Neutrophil (primary cell): Measurements from ENCODE around the gene NEO1.

Experiments used
- H3K27ac ChIP-seq: fragments of 200-600 bp; sonication (generic); 2 replicates; pipeline ENCODE4 v1.5.1; 2016; ENCODE audit warnings: mild to moderate bottlenecking, moderate library complexity
- H3K27me3 ChIP-seq: fragments of 200-600 bp; sonication (generic); 2 replicates; pipeline ENCODE4 v1.6.0; 2016; ENCODE audit warnings: mild to moderate bottlenecking
- H3K36me3 ChIP-seq: fragments of 200-600 bp; sonication (generic); 2 replicates; pipeline ENCODE4 v1.5.1; 2017
- H3K4me1 ChIP-seq, 2 experiments: fragments of 200-600 bp in 1 of 2; sonication (generic) in 1 of 2; 1 replicate in 1 of 2; 2 replicates in 1 of 2; pipeline versions ENCODE4 v1.5.1 to v1.6.1; 2013 to 2016; ENCODE audit warnings: low read depth in 1 of 2, low read length in 1 of 2, mild to moderate bottlenecking in 1 of 2, moderate library complexity in 1 of 2; ENCODE audit not compliant: control insufficient read depth in 1 of 2, insufficient read depth in 1 of 2
- H3K4me3 ChIP-seq, 2 experiments: fragments of 200-600 bp in 1 of 2; sonication (generic) in 1 of 2; 1 replicate in 1 of 2; 2 replicates in 1 of 2; pipeline ENCODE4 v1.5.1; 2013 to 2016; ENCODE audit warnings: low read depth in 1 of 2, low read length in 1 of 2, mild to moderate bottlenecking in 1 of 2, moderate library complexity in 1 of 2
- H3K9me3 ChIP-seq: fragments of 200-600 bp; sonication (generic); 2 replicates; pipeline ENCODE4 v1.5.1; 2016
- TF ChIP-seq, protein P1 (sequence below): fragments of 200-600 bp; sonication (generic); IDR thresholded peaks from 2 replicates; pipeline ENCODE4 v1.5.1; 2016; ENCODE audit warnings: antibody characterized with exemption

NEO1 gene

DNA sequence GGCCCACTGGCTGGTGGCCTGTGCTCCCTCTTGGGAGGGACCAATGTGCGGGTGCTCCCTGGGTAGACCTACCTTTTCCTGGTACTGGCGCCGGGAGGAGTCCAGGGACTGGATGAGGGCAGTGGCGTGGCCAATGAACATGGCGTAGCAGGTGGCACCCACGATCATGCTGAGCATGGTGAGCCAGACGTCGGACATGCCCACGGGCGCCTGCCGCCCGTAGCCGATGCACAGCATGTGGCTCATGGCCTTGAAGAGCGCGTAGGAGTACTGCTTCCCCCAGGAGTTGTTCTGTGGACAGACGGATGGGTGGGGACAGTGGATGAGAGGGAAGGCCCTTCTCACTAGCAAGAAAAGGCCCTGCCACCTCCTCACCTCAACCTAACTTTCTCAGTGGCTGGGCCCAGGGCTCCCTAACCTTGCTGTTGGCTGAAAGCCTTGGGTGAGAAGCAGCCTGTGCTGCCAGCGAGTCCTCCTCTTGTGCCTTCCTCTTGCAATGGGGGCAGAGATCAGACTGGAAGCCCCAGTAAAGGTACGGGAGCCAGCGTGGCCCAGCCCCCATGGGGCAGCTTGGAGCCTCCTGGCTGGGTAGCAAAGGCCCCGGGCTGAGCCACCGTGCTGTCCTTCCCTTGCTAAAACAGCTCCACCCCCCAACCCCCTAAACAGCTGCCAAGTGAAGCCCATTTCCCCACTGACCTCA, 277.4 kb downstream of the NEO1 start:
- Histone ChIP-seq H3K27me3 (peaks cover 31% of the 10 kb centered on the region), H3K9me3 (no peaks in the 10 kb centered on the region), H3K36me3 (no peaks in the 10 kb centered on the region), H3K4me1 (no peaks in the 10 kb centered on the region), H3K27ac (no peak overlapping the region), H3K4me3 (no peak overlapping the region)
- TF ChIP-seq, protein P1, sequence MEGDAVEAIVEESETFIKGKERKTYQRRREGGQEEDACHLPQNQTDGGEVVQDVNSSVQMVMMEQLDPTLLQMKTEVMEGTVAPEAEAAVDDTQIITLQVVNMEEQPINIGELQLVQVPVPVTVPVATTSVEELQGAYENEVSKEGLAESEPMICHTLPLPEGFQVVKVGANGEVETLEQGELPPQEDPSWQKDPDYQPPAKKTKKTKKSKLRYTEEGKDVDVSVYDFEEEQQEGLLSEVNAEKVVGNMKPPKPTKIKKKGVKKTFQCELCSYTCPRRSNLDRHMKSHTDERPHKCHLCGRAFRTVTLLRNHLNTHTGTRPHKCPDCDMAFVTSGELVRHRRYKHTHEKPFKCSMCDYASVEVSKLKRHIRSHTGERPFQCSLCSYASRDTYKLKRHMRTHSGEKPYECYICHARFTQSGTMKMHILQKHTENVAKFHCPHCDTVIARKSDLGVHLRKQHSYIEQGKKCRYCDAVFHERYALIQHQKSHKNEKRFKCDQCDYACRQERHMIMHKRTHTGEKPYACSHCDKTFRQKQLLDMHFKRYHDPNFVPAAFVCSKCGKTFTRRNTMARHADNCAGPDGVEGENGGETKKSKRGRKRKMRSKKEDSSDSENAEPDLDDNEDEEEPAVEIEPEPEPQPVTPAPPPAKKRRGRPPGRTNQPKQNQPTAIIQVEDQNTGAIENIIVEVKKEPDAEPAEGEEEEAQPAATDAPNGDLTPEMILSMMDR, result no peak

DNA sequence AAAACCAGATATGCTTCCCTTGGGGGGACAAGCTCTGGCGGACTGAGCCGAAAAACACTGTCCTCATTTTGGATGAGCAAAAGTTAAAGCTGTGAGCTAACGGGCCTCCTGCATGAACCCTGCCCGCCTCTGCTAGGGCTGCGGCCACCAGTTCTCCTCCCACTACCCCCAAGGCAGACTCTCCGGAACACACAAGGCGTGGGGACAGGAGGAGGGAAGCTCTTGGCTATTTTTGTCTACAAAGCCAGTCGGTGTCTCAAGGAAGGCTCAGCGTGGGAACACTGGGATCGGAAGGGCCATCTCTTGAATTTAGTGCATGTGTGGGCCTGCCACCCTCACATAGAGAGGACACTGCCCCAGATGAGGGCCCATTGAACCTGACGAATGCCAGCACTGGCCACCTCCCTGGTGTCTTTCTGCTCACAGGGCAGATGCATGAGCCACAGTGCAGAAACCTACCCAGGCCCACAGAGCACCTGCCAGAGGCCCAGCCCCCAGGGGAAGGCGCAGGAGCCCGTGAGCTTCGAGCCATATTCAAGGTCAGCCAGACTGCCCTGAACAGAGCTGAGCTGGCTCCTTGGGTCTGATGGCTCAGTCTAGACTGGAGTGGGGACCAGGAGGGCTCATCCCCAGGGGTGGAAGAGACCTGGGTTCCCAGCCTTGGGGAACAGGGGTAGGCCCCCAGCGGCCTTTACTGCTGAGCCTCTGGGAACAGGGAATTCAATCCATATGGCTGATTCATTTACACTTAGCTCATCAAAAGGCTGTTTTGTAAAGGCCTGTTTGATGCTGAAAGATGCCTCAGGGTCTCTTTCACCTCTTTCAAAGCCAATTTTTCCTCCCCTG, 278.2 kb downstream of the NEO1 start:
- TF ChIP-seq, protein P1, result no peak
- no peaks in the 10 kb centered on the region for H3K36me3 ChIP-seq
- no peaks in the 10 kb centered on the region for H3K9me3 ChIP-seq
- H3K4me3 ChIP-seq, result no peak overlapping the region
- H3K27me3 ChIP-seq, result peaks cover 24% of the 10 kb centered on the region
- no peak overlapping the region for H3K27ac ChIP-seq
- H3K4me1 ChIP-seq, result no peaks in the 10 kb centered on the region

DNA sequence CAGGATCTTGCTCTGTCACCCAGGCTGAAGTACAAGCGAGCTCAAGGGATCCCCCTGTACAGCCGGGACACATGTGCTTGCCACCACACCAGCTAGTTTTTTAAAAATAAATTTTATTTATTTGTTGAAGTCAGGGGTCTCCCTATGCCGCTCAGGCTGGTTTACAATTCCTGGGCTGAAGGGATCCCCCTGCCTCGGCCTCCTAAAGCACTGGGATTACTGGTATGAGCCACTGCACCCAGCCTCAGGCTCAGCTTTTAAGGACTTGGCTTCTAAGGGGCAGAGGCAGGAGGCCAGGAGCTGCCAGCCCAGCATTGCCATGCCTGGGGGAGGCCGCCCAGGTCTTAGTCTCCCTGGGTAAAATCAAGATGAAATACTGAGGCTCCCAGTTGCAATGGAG, 279.2 kb downstream of the NEO1 start:
- H3K4me3 ChIP-seq, result no peak overlapping the region
- no peaks in the 10 kb centered on the region for H3K4me1 ChIP-seq
- no peak overlapping the region for H3K27ac ChIP-seq
- peaks cover 18% of the 10 kb centered on the region for H3K27me3 ChIP-seq
- no peaks in the 10 kb centered on the region for H3K36me3 ChIP-seq
- no peaks in the 10 kb centered on the region for H3K9me3 ChIP-seq
- TF ChIP-seq, protein P1, result no peak

DNA sequence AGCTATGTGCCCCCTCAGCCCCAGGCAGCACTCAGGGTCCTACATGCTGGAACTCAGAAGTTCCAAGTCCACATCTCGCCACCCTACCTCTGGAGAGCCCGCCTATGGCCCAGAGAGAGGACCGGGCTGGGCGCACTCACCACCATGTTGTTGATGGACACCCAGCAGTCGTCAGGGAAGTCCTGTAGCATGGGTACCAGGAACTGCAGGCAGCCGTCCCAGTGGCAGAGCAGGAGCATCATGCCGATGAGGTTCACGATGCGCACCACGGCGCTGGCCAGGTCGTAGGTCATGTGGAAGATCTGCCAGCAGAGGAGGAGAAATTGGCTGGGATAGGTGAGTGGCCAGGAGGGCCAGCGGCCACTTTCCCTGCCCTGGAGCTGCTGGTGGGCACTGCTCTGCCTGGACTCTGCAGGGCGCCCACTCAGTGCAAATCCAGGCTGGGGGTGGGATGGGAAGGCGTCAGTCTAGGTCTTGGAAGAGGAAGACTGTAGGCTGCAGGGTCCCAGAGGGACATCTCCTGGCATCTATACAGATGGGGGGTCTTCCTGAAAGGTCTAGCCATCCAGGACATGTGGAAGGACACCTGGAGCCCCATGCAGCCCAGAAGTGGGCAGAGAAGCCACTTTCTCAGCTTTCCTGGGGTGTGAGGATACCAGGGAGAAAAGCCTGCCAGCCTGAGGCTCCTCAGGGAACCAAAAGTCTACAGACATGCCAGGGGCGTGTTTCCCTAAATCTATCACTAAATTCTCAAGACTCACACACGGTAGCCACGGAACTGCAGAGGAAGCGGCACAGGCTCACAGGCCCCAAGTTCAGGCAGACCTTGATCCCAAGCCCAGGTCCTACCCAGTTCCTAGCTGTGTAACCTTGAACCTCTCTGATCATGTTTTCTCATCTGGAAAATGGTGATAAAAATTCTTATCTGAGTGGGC, 280.0 kb downstream of the NEO1 start:
- peaks cover 14% of the 10 kb centered on the region for H3K27me3 ChIP-seq
- TF ChIP-seq, protein P1, result no peak
- no peaks in the 10 kb centered on the region for H3K4me1 ChIP-seq

DNA sequence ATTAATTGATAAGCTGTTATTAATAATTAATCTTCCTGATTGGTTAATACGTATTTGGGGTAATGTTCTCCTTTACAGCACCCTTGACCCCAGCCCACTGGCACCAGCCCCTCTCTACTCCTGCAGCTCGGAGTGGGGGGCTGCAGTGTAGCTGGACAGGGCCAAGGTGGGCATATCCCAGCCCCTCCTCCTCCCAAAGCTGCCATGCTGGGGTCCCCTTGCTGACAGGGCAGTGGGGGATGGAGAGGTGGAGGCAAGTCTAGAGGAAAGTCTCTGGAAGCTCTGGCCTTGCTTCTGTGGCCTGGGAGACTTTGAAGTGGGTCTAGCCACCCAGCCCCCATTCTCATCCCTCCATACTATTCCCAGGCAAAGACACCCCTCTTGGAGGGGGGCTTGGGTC, 280.7 kb downstream of the NEO1 start:
- Histone ChIP-seq H3K27ac (no peak overlapping the region), H3K9me3 (no peaks in the 10 kb centered on the region), H3K36me3 (no peaks in the 10 kb centered on the region), H3K4me1 (no peaks in the 10 kb centered on the region), H3K4me3 (no peak overlapping the region), H3K27me3 (peaks cover 14% of the 10 kb centered on the region)
- TF ChIP-seq, protein P1, result no peak

More for the DNA sequence above, 280.0 kb downstream of the NEO1 start:
- no peak overlapping the region for H3K4me3 ChIP-seq
- no peaks in the 10 kb centered on the region for H3K36me3 ChIP-seq
- H3K9me3 ChIP-seq, result no peaks in the 10 kb centered on the region
- no peak overlapping the region for H3K27ac ChIP-seq
